GM12892 (cell line): ENCODE data around the gene COMTD1.

ENCODE experiments used
- POLR2A ChIP-seq: IDR thresholded peaks from 2 replicates; pipeline ENCODE4 v1.6.1; 2011; ENCODE audit warnings: low read depth, low read length, control low read depth
- POLR2AphosphoS5 ChIP-seq: IDR thresholded peaks from 2 replicates; pipeline ENCODE4 v1.6.1; 2011; ENCODE audit warnings: low read depth, low read length, control low read depth
- TAF1 ChIP-seq: IDR thresholded peaks from 2 replicates; pipeline ENCODE4 v1.6.1; 2011; ENCODE audit warnings: low read depth, mild to moderate bottlenecking, control low read depth, low read length, borderline replicate concordance

DNA sequence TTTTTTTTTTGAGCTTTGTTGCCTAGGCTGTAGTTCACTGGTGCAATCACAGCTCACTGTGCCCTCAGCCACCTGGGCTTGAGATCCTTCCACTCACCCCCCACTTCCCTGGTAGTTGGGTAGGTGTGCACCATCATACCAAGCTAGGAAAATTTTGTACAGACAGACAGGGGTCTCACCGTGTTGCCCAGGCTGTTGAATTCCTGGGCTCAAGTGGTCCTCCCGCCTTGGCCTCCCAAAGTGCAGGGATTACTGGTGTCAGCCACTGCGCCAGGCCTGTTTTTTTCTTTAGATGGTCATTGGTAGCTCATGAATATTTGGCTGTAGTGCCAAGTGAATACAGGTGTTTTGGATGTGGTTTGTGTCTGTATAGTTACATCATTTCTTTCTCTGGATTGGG lies 7.5 kb downstream of the COMTD1 start:
- TF ChIP-seq POLR2A = no peak
- TF ChIP-seq POLR2AphosphoS5 = no peak
- no peak for TF ChIP-seq TAF1
